PC-9 (cell line): ENCODE measurements around the gene CHD1. TPM values are rescaled to one million over a fixed set of nuclear protein-coding genes. Genes with fewer than 3 reads are reported as not detected.

Experiments
- BruUV-seq: library from RNA; stranded (reverse); fragments of 400-500 nt; replicated peaks from 2 replicates; lab custom pipeline; 2021; lab: Mats Ljungman, UMichigan
- CTCF ChIA-PET: fragments of 300-600 bp; sonication (Branson Sonifier 250); formaldehyde crosslinking; loops from one replicate; lab custom pipeline; 2022; ENCODE audit warnings: antibody characterized with exemption; lab: Charles Lee
- POLR2A ChIA-PET: fragments of 300-600 bp; sonication (Branson Sonifier 250); formaldehyde crosslinking; loops from one replicate; lab custom pipeline; 2022; ENCODE audit warnings: antibody characterized with exemption; ENCODE audit not compliant: unreplicated experiment; lab: Charles Lee
- DNase-seq, 2 experiments: peaks; one replicate each; pipeline versions ENCODE4 v3.0.0 to v3.0.0-alpha.2; 2015 to 2022; ENCODE audit warnings: mixed read lengths in 1 of 2
- H2AFZ ChIP-seq: fragments of 200-600 bp; sonication (generic); 2 replicates; pipeline ENCODE4 v1.8.1; 2017; ENCODE audit warnings: antibody characterized with exemption
- H3F3A ChIP-seq: fragments of 200-600 bp; sonication (generic); 2 replicates; pipeline ENCODE4 v1.8.1; 2017; ENCODE audit warnings: antibody characterized with exemption, mild to moderate bottlenecking, low read depth; ENCODE audit not compliant: insufficient read depth
- H3K27ac ChIP-seq: fragments of 200-600 bp; sonication (generic); 2 replicates; pipeline ENCODE4 v1.6.1; 2016; ENCODE audit warnings: mixed run types
- H3K27me3 ChIP-seq: fragments of 200-600 bp; sonication (generic); 2 replicates; pipeline ENCODE4 v1.6.1; 2016; ENCODE audit warnings: low read depth, mixed run types; ENCODE audit not compliant: insufficient read depth
- H3K36me3 ChIP-seq: fragments of 200-600 bp; sonication (generic); 2 replicates; pipeline ENCODE4 v1.6.1; 2016; ENCODE audit warnings: low read depth, mixed run types
- H3K4me1 ChIP-seq: fragments of 200-600 bp; sonication (generic); replicated peaks from 2 replicates; pipeline ENCODE4 v1.6.1; 2016; ENCODE audit warnings: mixed run types; ENCODE audit not compliant: insufficient read depth
- H3K4me2 ChIP-seq: fragments of 200-600 bp; sonication (generic); 2 replicates; pipeline ENCODE4 v1.6.1; 2017; ENCODE audit warnings: mixed run types
- H3K4me3 ChIP-seq: fragments of 200-600 bp; sonication (generic); 2 replicates; pipeline ENCODE4 v1.6.1; 2016; ENCODE audit warnings: mixed run types
- H3K79me2 ChIP-seq: fragments of 200-600 bp; sonication (generic); 2 replicates; pipeline ENCODE4 v1.6.1; 2017; ENCODE audit warnings: low read depth, mixed run types
- H3K9me2 ChIP-seq: fragments of 200-600 bp; sonication (generic); 2 replicates; pipeline ENCODE4 v1.8.1; 2017; ENCODE audit warnings: mild to moderate bottlenecking; ENCODE audit not compliant: insufficient read depth
- H3K9me3 ChIP-seq: fragments of 200-600 bp; sonication (generic); 2 replicates; pipeline ENCODE4 v1.8.1; 2016; ENCODE audit warnings: low read depth; ENCODE audit not compliant: insufficient read depth
- H4K20me1 ChIP-seq: fragments of 200-600 bp; sonication (generic); 2 replicates; pipeline ENCODE4 v1.8.1; 2017; ENCODE audit not compliant: insufficient read depth
- EZH2 ChIP-seq: fragments of 200-600 bp; sonication (generic); IDR thresholded peaks from 2 replicates; pipeline ENCODE4 v1.8.0; 2017; ENCODE audit warnings: antibody characterized with exemption, low read depth
- intact Hi-C: fragments of 100-400 bp; cut with micrococcal nuclease; formaldehyde crosslinking; loops from one replicate; pipeline ENCODE4 v1.10.0; 2022; ENCODE audit not compliant: unreplicated experiment
- total RNA-seq: library from RNA; stranded (reverse); gene quantifications from 2 replicates; pipeline ENCODE4 v1.2.3, GENCODE V29; 2021
- TF ChIP-seq, protein P1 (sequence below): fragments of 200-600 bp; sonication (generic); conservative IDR thresholded peaks from 2 replicates; pipeline ENCODE4 v1.6.1; 2017; ENCODE audit warnings: mixed run types, antibody characterized with exemption, mild to moderate bottlenecking, moderate library complexity

Gene CHD1
- total RNA-seq, 1 experiment from 2014 or later = 30.5 TPM

DNA sequence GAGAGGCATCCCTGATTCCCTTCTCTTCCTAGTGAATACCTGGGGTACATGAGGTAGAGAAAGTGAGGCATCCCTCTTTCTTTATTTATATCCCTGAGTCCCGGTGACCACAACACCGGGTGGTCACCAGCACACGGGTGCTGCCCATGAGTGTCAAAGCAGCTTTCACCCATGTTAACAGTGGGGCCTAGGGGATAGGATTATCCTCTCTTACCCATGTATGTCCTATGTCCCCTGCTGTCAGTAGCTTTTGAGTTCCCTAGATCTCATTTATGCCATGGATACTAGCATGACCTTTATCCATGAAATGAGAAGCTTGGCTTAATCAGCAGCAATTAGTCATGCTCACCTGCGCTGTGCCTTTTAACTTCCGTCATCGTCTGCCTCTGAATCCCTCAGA, 83.9 kb downstream of the CHD1 start:
- Histone ChIP-seq H3K4me1 (no peaks in the 10 kb centered on the region), H3K79me2 (no peaks in the 10 kb centered on the region), H3K9me3 (peaks cover 7% of the 10 kb centered on the region), H3F3A (no peaks in the 10 kb centered on the region), H4K20me1 (no peaks in the 10 kb centered on the region), H3K4me2 (no peak overlapping the region), H3K36me3 (no peaks in the 10 kb centered on the region), H3K27ac (no peak overlapping the region), H3K4me3 (no peak overlapping the region), H2AFZ (no peak overlapping the region), H3K9me2 (no peaks in the 10 kb centered on the region; the same call in 1 of the 2 replicates), H3K27me3 (no peaks in the 10 kb centered on the region)
- ChIA-PET POLR2A (no interaction called here), CTCF (no interaction called here)
- DNase-seq = no peak
- BruUV-seq = no TSS peak
- TF ChIP-seq EZH2 = no peak
- TF ChIP-seq, protein P1, sequence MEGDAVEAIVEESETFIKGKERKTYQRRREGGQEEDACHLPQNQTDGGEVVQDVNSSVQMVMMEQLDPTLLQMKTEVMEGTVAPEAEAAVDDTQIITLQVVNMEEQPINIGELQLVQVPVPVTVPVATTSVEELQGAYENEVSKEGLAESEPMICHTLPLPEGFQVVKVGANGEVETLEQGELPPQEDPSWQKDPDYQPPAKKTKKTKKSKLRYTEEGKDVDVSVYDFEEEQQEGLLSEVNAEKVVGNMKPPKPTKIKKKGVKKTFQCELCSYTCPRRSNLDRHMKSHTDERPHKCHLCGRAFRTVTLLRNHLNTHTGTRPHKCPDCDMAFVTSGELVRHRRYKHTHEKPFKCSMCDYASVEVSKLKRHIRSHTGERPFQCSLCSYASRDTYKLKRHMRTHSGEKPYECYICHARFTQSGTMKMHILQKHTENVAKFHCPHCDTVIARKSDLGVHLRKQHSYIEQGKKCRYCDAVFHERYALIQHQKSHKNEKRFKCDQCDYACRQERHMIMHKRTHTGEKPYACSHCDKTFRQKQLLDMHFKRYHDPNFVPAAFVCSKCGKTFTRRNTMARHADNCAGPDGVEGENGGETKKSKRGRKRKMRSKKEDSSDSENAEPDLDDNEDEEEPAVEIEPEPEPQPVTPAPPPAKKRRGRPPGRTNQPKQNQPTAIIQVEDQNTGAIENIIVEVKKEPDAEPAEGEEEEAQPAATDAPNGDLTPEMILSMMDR = no peak
- intact Hi-C loops = no loop called here

DNA sequence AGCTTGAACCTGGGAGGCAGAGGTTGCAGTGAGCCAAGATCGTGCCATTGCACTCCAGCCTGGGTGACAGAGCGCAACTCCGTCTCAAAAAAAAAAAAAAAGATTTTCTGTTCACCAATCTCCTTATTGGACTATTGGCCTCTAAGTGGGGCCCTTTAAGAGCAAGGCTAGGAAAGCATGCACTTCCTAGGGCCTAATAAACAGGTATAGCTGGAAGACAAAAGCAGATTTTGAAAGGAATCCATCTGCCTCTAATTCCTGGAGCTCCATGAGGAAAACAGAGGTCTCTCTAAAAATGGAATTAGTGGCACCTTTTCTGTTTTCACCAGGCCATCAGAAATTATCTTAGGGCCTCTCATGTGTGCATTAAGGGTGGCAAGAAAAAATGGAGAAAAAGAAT, 85.3 kb downstream of the CHD1 start:
- H3K27me3 ChIP-seq = no peaks in the 10 kb centered on the region
- TF ChIP-seq EZH2 = no peak
- TF ChIP-seq, protein P1 = no peak
- H3K36me3 ChIP-seq = no peaks in the 10 kb centered on the region
- CTCF ChIA-PET = no interaction called here
- H3K4me1 ChIP-seq = no peaks in the 10 kb centered on the region
- H2AFZ ChIP-seq = no peak overlapping the region
- no peaks in the 10 kb centered on the region for H4K20me1 ChIP-seq
- POLR2A ChIA-PET = no interaction called here
- no peaks in the 10 kb centered on the region; the same call in 1 of the 2 replicates for H3K9me2 ChIP-seq
- H3K4me3 ChIP-seq = no peak overlapping the region
- no TSS peak for BruUV-seq
- H3F3A ChIP-seq = no peaks in the 10 kb centered on the region
- H3K27ac ChIP-seq = no peak overlapping the region
- no peaks in the 10 kb centered on the region for H3K79me2 ChIP-seq
- H3K9me3 ChIP-seq = peaks cover 7% of the 10 kb centered on the region
- H3K4me2 ChIP-seq = no peak overlapping the region
- intact Hi-C loops = no loop called here
- no peak for DNase-seq

DNA sequence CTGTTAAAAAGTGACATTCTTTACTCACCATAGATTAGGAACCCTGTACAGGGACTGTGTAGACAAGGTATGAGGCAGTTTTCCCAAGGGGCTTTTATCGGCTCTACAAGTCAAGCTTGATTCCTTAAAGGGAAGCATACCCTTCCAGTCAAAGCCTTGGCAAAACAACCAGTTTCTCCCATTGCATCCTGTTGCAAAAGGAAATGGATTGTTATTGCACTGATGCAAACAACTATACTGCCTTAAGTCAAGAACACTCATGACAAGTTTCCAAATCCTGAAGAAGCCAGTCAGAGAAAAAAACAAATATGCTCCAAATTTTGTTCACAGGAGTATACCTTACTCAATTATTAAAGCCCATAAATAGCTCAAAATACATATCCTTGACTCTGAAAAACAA, 87.9 kb downstream of the CHD1 start:
- intact Hi-C loops = no loop called here
- Histone ChIP-seq H3K36me3 (no peaks in the 10 kb centered on the region), H3K4me3 (no peak overlapping the region), H3K9me3 (peaks cover 7% of the 10 kb centered on the region), H3K4me2 (no peak overlapping the region), H2AFZ (no peak overlapping the region), H4K20me1 (no peaks in the 10 kb centered on the region), H3K27me3 (no peaks in the 10 kb centered on the region), H3K27ac (no peak overlapping the region), H3K79me2 (no peaks in the 10 kb centered on the region), H3F3A (no peaks in the 10 kb centered on the region), H3K9me2 (no peaks in the 10 kb centered on the region; the same call in 1 of the 2 replicates), H3K4me1 (no peaks in the 10 kb centered on the region)
- CTCF ChIA-PET = no interaction called here
- TF ChIP-seq, protein P1 = no peak
- no peak for TF ChIP-seq EZH2
- POLR2A ChIA-PET = interaction anchor here (0.6 to 0.7 kb wide), 2 partner anchors 10 to 1811 kb away, joined by 4 to 6 read pairs; no protein-coding TSS in a partner anchor
- no TSS peak for BruUV-seq
- no peak for DNase-seq
